A549 (cell line): Measurements from ENCODE around the gene CFAP61. TPM values are rescaled to one million over a fixed set of nuclear protein-coding genes. Genes with fewer than 3 reads are reported as not detected.

Source experiments
- ATAC-seq, 2 experiments: fragments of 200-7000 bp in 1 of 2; fragments of >200 bp in 1 of 2; cut with Nextera tagmentation in 1 of 2; cut with Tn5 transposase in 1 of 2; 3 replicates each; pipeline versions ENCODE4 v1.8.0 to v1.9.1; 2018 to 2020; ENCODE audit warnings: mild to moderate bottlenecking in 1 of 2, moderate library complexity in 1 of 2
- CTCF ChIA-PET: fragments of 300-600 bp; sonication (Branson Sonifier 250); formaldehyde crosslinking; extraction: SDS; loops from one replicate; lab custom pipeline; 2021; ENCODE audit warnings: antibody characterized with exemption, inconsistent platforms; lab: Yijun Ruan, JAX
- POLR2A ChIA-PET: fragments of 350-600 bp; formaldehyde crosslinking; extraction: SDS; loops from one replicate; lab custom pipeline; 2021; ENCODE audit warnings: antibody characterized with exemption, inconsistent platforms; lab: Yijun Ruan, JAX
- DNase-seq, 2 experiments: peaks; one replicate each; pipeline versions ENCODE4 v3.0.0 to v3.0.0-alpha.2; 2011 to 2016; ENCODE audit warnings: low read depth in 1 of 2, low spot score in 1 of 2
- FAIRE-seq: peaks from 2 replicates; lab custom pipeline; 2011; peaks lifted over from hg19 to GRCh38; lab: Jason Lieb, UNC
- H3K27ac ChIP-seq, 2 experiments: fragments of >200 bp; sonication (Bioruptor Twin); formaldehyde crosslinking; 3 replicates each; pipeline ENCODE4 v1.5.1; 2016 to 2017
- H3K4me1 ChIP-seq: fragments of >200 bp; sonication (Bioruptor Twin); formaldehyde crosslinking; 3 replicates; pipeline ENCODE4 v1.6.1; 2016
- H3K4me2 ChIP-seq: fragments of >200 bp; sonication (Bioruptor Twin); formaldehyde crosslinking; 3 replicates; pipeline ENCODE4 v1.6.1; 2016
- H3K4me3 ChIP-seq: fragments of >200 bp; sonication (Bioruptor Twin); formaldehyde crosslinking; 3 replicates; pipeline ENCODE4 v1.5.1; 2016
- H3K9me3 ChIP-seq: fragments of >200 bp; sonication (Bioruptor Twin); formaldehyde crosslinking; 3 replicates; pipeline ENCODE4 v1.6.1; 2016
- CBX2 ChIP-seq: fragments of 200-600 bp; sonication (generic); IDR thresholded peaks from 2 replicates; pipeline ENCODE4 v1.6.1; 2016; ENCODE audit warnings: low read depth, mild to moderate bottlenecking, borderline replicate concordance
- CBX8 ChIP-seq: fragments of 200-600 bp; sonication (generic); IDR thresholded peaks from 2 replicates; pipeline ENCODE4 v1.6.1; 2016
- CEBPB ChIP-seq, 2 experiments: fragments of >200 bp in 1 of 2; sonication (Bioruptor Twin) in 1 of 2; formaldehyde crosslinking in 1 of 2; IDR thresholded peaks; 2 replicates each; pipeline ENCODE4 v1.6.1; 2012 to 2016
- CHD2 ChIP-seq: fragments of 150-350 bp; IDR thresholded peaks from 2 replicates; pipeline ENCODE4 v1.6.1; 2014; ENCODE audit warnings: low read length; ENCODE audit not compliant: partially characterized antibody
- EHF ChIP-seq: fragments of 250-450 bp; sonication (Bioruptor Pico); IDR thresholded peaks from 2 replicates; pipeline ENCODE4 v1.5.0; 2020; ENCODE audit warnings: mild to moderate bottlenecking
- EP300 ChIP-seq, 2 experiments: fragments of >200 bp; sonication (Bioruptor Twin); formaldehyde crosslinking; IDR thresholded peaks; 2 replicates in 1 of 2; 3 replicates in 1 of 2; pipeline ENCODE4 v1.6.1; 2016 to 2017
- ESRRA ChIP-seq: fragments of 150-350 bp; IDR thresholded peaks from 2 replicates; pipeline ENCODE4 v1.6.1; 2014; ENCODE audit warnings: mild to moderate bottlenecking, low read length, borderline replicate concordance
- FOSB ChIP-seq: fragments of 250-450 bp; sonication (Bioruptor Pico); IDR thresholded peaks from 2 replicates; pipeline ENCODE4 v1.5.0; 2020; ENCODE audit warnings: mild to moderate bottlenecking, moderate library complexity
- GATA3 ChIP-seq: IDR thresholded peaks from 2 replicates; pipeline ENCODE4 v1.6.1; 2012; ENCODE audit warnings: borderline replicate concordance
- JUNB ChIP-seq: fragments of >200 bp; sonication (Bioruptor Twin); formaldehyde crosslinking; IDR thresholded peaks from 2 replicates; pipeline ENCODE4 v1.6.1; 2016
- MAZ ChIP-seq: fragments of 150-350 bp; IDR thresholded peaks from 2 replicates; pipeline ENCODE4 v1.6.1; 2014; ENCODE audit warnings: antibody characterized with exemption, low read depth, low read length, borderline replicate concordance
- NFE2L2 ChIP-seq: fragments of 150-350 bp; conservative IDR thresholded peaks from 2 replicates; pipeline ENCODE4 v1.6.1; 2014; ENCODE audit warnings: low read length
- NPAS2 ChIP-seq: fragments of 250-450 bp; sonication (Bioruptor Pico); IDR thresholded peaks from 2 replicates; pipeline ENCODE4 v1.8.0; 2022; ENCODE audit warnings: mild to moderate bottlenecking, moderate library complexity, borderline replicate concordance
- NR3C1 ChIP-seq: fragments of >200 bp; sonication (Bioruptor Twin); formaldehyde crosslinking; IDR thresholded peaks from 3 replicates; pipeline ENCODE4 v1.6.1; 2017
- PHF8 ChIP-seq: fragments of 200-600 bp; sonication (generic); IDR thresholded peaks from 2 replicates; pipeline ENCODE4 v1.6.1; 2016; ENCODE audit warnings: low read depth, mild to moderate bottlenecking, antibody characterized with exemption, moderate library complexity, borderline replicate concordance
- POLR2A ChIP-seq: IDR thresholded peaks from 2 replicates; pipeline ENCODE4 v1.6.1; 2012; ENCODE audit warnings: mild to moderate bottlenecking, low read length
- POLR2AphosphoS2 ChIP-seq: conservative IDR thresholded peaks from 2 replicates; pipeline ENCODE4 v1.6.1; 2012; ENCODE audit warnings: low read length, improper control_type of control experiment, inconsistent platforms
- RAD21 ChIP-seq, 2 experiments: fragments of >200 bp in 1 of 2; sonication (Bioruptor Twin) in 1 of 2; formaldehyde crosslinking in 1 of 2; IDR thresholded peaks in 1 of 2; conservative IDR thresholded peaks in 1 of 2; 2 replicates in 1 of 2; 3 replicates in 1 of 2; pipeline ENCODE4 v1.6.1; 2012 to 2018; ENCODE audit warnings: inconsistent platforms in 1 of 2
- RCOR1 ChIP-seq: fragments of 150-350 bp; IDR thresholded peaks from 2 replicates; pipeline ENCODE4 v1.6.1; 2014; ENCODE audit warnings: antibody characterized with exemption, low read length, low read depth
- RNF2 ChIP-seq: fragments of 200-600 bp; sonication (generic); IDR thresholded peaks from 2 replicates; pipeline ENCODE4 v1.6.1; 2016; ENCODE audit warnings: low read depth, mild to moderate bottlenecking, antibody characterized with exemption, moderate library complexity, borderline replicate concordance
- SREBF2 ChIP-seq: fragments of 450-650 bp; IDR thresholded peaks from 2 replicates; pipeline ENCODE4 v1.6.1; 2014; ENCODE audit warnings: mild to moderate bottlenecking, moderate library complexity
- ZC3H11A ChIP-seq: fragments of 450-650 bp; IDR thresholded peaks from 2 replicates; pipeline ENCODE4 v1.6.1; 2014; ENCODE audit warnings: antibody characterized with exemption, mild to moderate bottlenecking
- ZSCAN20 ChIP-seq: fragments of 250-450 bp; sonication (Bioruptor Pico); IDR thresholded peaks from 2 replicates; pipeline ENCODE4 v1.8.0; 2022; ENCODE audit warnings: mild to moderate bottlenecking, moderate library complexity
- WGBS: methylation state at CpG from one replicate; pipeline ENCODE4 v1.1.6; 2017; ENCODE audit errors: missing lambda C conversion rate; 5-methylcytosine and 5-hydroxymethylcytosine counted together
- polyA plus RNA-seq, 4 experiments: library from polyadenylated mRNA; depleted of rRNA in 3 of 4; stranded (reverse); fragments of >200 nt; fragmentation: RNase III in 1 of 4; extraction: RNeasy Plus Mini Kit Qiagen cat#74134 plus additional on column Dnase treatment in 1 of 4; gene quantifications; 2 replicates in 3 of 4; 3 replicates in 1 of 4; pipeline ENCODE4 v1.2.3, GENCODE V29; 2011 to 2017
- TF ChIP-seq, protein P1 (sequence below): fragments of 450-650 bp; IDR thresholded peaks from 2 replicates; pipeline ENCODE4 v1.6.1; 2014; ENCODE audit warnings: antibody characterized with exemption
- TF ChIP-seq, protein P2 (sequence below): fragments of >200 bp; sonication (Bioruptor Twin); formaldehyde crosslinking; IDR thresholded peaks from 3 replicates; pipeline ENCODE4 v1.6.1; 2016
- TF ChIP-seq, protein P3 (sequence below): fragments of 250-450 bp; sonication (Bioruptor Pico); IDR thresholded peaks from 2 replicates; pipeline ENCODE4 v1.5.0; 2021; ENCODE audit warnings: mild to moderate bottlenecking, moderate library complexity, borderline replicate concordance
- TF ChIP-seq, protein P4 (sequence below): IDR thresholded peaks from 2 replicates; pipeline ENCODE4 v1.6.1; 2012

CFAP61 gene
- polyA plus RNA-seq, 2 of the 4 experiments (the other 2 are of a cell fraction): 0.39 to 0.70 TPM

DNA sequence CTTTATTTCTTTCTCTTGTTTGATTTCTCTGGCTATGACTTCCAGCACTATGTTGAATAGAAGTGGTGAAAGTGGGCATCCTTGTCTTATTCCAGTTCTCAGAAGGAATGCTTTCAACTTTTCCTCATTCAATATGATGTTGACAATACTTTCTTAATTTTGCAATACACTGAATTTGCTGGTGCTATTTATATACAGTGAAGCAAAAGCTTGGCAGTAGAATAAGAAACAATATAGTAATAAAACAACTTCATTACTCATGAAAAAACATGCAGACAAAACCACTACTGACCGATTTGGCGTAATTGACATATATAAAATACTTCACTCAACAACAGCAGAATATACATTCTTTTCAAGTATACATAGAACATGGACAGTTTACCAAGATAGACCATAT, 96.4 kb downstream of the CFAP61 start:
- no peak overlapping the region for H3K4me2 ChIP-seq
- CTCF ChIA-PET: no interaction called here
- H3K4me1 ChIP-seq: no peaks in the 10 kb centered on the region
- H3K4me3 ChIP-seq: no peak overlapping the region
- H3K27ac ChIP-seq: no peak overlapping the region
- WGBS: under 1% methylated on average over 2 of the region's 2 CpGs
- POLR2A ChIA-PET: no interaction called here
- DNase-seq (no peak), FAIRE-seq (peak; percentile 94), ATAC-seq (no peak)
- peaks cover 5% of the 10 kb centered on the region for H3K9me3 ChIP-seq
- TF ChIP-seq, protein P1, sequence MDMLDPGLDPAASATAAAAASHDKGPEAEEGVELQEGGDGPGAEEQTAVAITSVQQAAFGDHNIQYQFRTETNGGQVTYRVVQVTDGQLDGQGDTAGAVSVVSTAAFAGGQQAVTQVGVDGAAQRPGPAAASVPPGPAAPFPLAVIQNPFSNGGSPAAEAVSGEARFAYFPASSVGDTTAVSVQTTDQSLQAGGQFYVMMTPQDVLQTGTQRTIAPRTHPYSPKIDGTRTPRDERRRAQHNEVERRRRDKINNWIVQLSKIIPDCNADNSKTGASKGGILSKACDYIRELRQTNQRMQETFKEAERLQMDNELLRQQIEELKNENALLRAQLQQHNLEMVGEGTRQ: no peak
- TF ChIP-seq PHF8 (no peak), NR3C1 (no peak), ZC3H11A (no peak), NPAS2 (no peak), CBX8 (no peak), ZSCAN20 (CRISPR knock-in tag) (no peak), CBX2 (no peak), ESRRA (no peak), POLR2A (no peak), RCOR1 (no peak), MAZ (no peak), FOSB (CRISPR knock-in tag) (no peak), JUNB (no peak), SREBF2 (no peak), RNF2 (no peak), GATA3 (no peak)
- TF ChIP-seq, protein P2, sequence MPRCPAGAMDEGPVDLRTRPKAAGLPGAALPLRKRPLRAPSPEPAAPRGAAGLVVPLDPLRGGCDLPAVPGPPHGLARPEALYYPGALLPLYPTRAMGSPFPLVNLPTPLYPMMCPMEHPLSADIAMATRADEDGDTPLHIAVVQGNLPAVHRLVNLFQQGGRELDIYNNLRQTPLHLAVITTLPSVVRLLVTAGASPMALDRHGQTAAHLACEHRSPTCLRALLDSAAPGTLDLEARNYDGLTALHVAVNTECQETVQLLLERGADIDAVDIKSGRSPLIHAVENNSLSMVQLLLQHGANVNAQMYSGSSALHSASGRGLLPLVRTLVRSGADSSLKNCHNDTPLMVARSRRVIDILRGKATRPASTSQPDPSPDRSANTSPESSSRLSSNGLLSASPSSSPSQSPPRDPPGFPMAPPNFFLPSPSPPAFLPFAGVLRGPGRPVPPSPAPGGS: no peak
- TF ChIP-seq, protein P3, sequence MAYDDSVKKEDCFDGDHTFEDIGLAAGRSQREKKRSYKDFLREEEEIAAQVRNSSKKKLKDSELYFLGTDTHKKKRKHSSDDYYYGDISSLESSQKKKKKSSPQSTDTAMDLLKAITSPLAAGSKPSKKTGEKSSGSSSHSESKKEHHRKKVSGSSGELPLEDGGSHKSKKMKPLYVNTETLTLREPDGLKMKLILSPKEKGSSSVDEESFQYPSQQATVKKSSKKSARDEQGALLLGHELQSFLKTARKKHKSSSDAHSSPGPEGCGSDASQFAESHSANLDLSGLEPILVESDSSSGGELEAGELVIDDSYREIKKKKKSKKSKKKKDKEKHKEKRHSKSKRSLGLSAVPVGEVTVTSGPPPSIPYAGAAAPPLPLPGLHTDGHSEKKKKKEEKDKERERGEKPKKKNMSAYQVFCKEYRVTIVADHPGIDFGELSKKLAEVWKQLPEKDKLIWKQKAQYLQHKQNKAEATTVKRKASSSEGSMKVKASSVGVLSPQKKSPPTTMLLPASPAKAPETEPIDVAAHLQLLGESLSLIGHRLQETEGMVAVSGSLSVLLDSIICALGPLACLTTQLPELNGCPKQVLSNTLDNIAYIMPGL (CRISPR knock-in tag): no peak

DNA sequence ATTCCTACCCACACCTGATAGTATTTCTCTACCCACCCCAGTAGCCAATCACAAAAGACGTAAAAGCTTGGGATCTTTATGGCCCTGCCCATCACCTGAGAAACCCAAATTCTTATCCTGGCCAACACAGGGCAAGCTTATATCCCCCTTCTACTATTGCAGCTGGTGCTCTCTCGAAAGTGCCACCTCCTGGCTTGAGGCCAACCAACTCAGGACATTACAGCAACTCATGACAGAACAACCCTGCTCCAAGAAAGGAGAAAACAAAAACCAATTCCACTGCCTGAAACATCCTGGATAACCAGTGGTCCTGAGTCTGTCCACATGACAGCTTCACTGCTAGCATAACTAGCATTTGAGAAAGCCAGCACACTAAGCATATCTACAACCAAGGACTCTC, 97.9 kb downstream of the CFAP61 start:
- ChIA-PET CTCF (no interaction called here), POLR2A (no interaction called here)
- H3K4me2 ChIP-seq: no peak overlapping the region
- TF ChIP-seq CEBPB (IDR thresholded peaks at IDR 0.05) (no peak), RAD21 (conservative IDR thresholded peaks at IDR 0.05 in 1 of 2, IDR thresholded peaks at IDR 0.05 in 1 of 2) (no peak), CBX2 (no peak), NFE2L2 (no peak), CHD2 (no peak), RCOR1 (no peak), EP300 (IDR thresholded peaks at IDR 0.05) (no peak), EHF (CRISPR knock-in tag) (no peak), POLR2AphosphoS2 (no peak)
- TF ChIP-seq, protein P4, sequence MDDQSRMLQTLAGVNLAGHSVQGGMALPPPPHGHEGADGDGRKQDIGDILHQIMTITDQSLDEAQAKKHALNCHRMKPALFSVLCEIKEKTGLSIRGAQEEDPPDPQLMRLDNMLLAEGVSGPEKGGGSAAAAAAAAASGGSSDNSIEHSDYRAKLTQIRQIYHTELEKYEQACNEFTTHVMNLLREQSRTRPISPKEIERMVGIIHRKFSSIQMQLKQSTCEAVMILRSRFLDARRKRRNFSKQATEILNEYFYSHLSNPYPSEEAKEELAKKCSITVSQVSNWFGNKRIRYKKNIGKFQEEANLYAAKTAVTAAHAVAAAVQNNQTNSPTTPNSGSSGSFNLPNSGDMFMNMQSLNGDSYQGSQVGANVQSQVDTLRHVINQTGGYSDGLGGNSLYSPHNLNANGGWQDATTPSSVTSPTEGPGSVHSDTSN: no peak
- no peaks in the 10 kb centered on the region for H3K4me1 ChIP-seq
- H3K9me3 ChIP-seq: peaks cover 5% of the 10 kb centered on the region
- WGBS: 7% methylated on average over 2 of the region's 2 CpGs
- no peak for DNase-seq
- no peak for ATAC-seq
- no peak for FAIRE-seq
- no peak overlapping the region for H3K4me3 ChIP-seq
- H3K27ac ChIP-seq: no peak overlapping the region
